SK-N-SH (cell line): ENCODE results near the gene PIP5K1C. TPM values are rescaled to one million over a fixed set of nuclear protein-coding genes. Genes with fewer than 3 reads are reported as not detected.

Experiments used
- CTCF ChIA-PET: fragments of 300-600, 350-600 bp; formaldehyde crosslinking; extraction: SDS; loops from one replicate; lab custom pipeline; 2021; lab: Yijun Ruan, JAX
- POLR2A ChIA-PET: fragments of 350-600 bp; sonication (Branson Sonifier 250); formaldehyde crosslinking; extraction: SDS; loops from one replicate; lab custom pipeline; 2020; ENCODE audit warnings: antibody characterized with exemption, inconsistent platforms; lab: Yijun Ruan, JAX
- DNase-seq: peaks from one replicate; pipeline ENCODE4 v3.0.0; 2012
- H2AFZ ChIP-seq: fragments of 200-600 bp; sonication (generic); 2 replicates; pipeline ENCODE4 v1.8.1; 2016; ENCODE audit warnings: antibody characterized with exemption, mild to moderate bottlenecking, low read depth
- H3F3A ChIP-seq: fragments of 200-600 bp; sonication (generic); replicated peaks from 2 replicates; pipeline ENCODE3; 2016; ENCODE audit warnings: antibody characterized with exemption, mild to moderate bottlenecking; ENCODE audit not compliant: insufficient read depth
- H3K27ac ChIP-seq, 2 experiments: fragments of 200-500 bp in 1 of 2; fragments of 200-600 bp in 1 of 2; sonication (Bioruptor generic) in 1 of 2; sonication (generic), shearing (Covaris generic) in 1 of 2; 2 replicates each; pipeline versions ENCODE4 v1.5.1 to v1.6.1; 2014 to 2016; ENCODE audit warnings: low read depth in 2 of 2, inconsistent platforms in 1 of 2, low read length in 1 of 2, mild to moderate bottlenecking in 1 of 2, mixed read lengths in 1 of 2
- H3K27me3 ChIP-seq: fragments of 200-600 bp; sonication (generic), shearing (Covaris generic); 2 replicates; pipeline ENCODE4 v1.6.1; 2016; ENCODE audit warnings: mixed run types; ENCODE audit not compliant: insufficient read depth
- H3K36me3 ChIP-seq, 2 experiments: fragments of 200-500 bp in 1 of 2; fragments of 200-600 bp in 1 of 2; sonication (Bioruptor generic) in 1 of 2; sonication (generic) in 1 of 2; replicated peaks in 1 of 2; 2 replicates each; pipeline versions ENCODE3 to v1.5.1; 2014 to 2016; ENCODE audit warnings: low read length in 1 of 2, mild to moderate bottlenecking in 1 of 2; ENCODE audit not compliant: insufficient read depth in 2 of 2, control insufficient read depth in 1 of 2
- H3K4me1 ChIP-seq, 2 experiments: fragments of 200-500 bp in 1 of 2; fragments of 200-600 bp in 1 of 2; sonication (Bioruptor generic) in 1 of 2; sonication (generic), shearing (Covaris generic) in 1 of 2; 2 replicates each; pipeline versions ENCODE4 v1.5.1 to v1.6.1; 2014 to 2016; ENCODE audit warnings: low read depth in 1 of 2, low read length in 1 of 2, mixed run types in 1 of 2; ENCODE audit not compliant: insufficient read depth in 2 of 2, control insufficient read depth in 1 of 2
- H3K4me2 ChIP-seq: fragments of 200-600 bp; sonication (generic), shearing (Covaris generic); 2 replicates; pipeline ENCODE4 v1.6.1; 2017; ENCODE audit warnings: mixed run types
- H3K4me3 ChIP-seq, 2 experiments: fragments of 200-500 bp in 1 of 2; fragments of 200-600 bp in 1 of 2; sonication (Bioruptor generic) in 1 of 2; sonication (generic), shearing (Covaris generic) in 1 of 2; 2 replicates each; pipeline versions ENCODE4 v1.5.1 to v1.8.1; 2014 to 2016; ENCODE audit warnings: low read depth in 2 of 2, inconsistent platforms in 1 of 2, low read length in 1 of 2, mild to moderate bottlenecking in 1 of 2, mixed read lengths in 1 of 2, moderate library complexity in 1 of 2
- H3K79me2 ChIP-seq: fragments of 200-600 bp; sonication (generic); 2 replicates; pipeline ENCODE4 v1.8.1; 2017; ENCODE audit warnings: mild to moderate bottlenecking; ENCODE audit not compliant: insufficient read depth
- H3K9ac ChIP-seq: fragments of 200-600 bp; sonication (generic); 2 replicates; pipeline ENCODE4 v1.6.1; 2017; ENCODE audit warnings: mixed run types
- H3K9me2 ChIP-seq: fragments of 200-600 bp; sonication (generic); 2 replicates; pipeline ENCODE4 v1.6.1; 2017; ENCODE audit warnings: mixed run types
- H3K9me3 ChIP-seq: fragments of 200-600 bp; sonication (generic); 2 replicates; pipeline ENCODE4 v1.6.1; 2017; ENCODE audit warnings: mixed run types, mild to moderate bottlenecking, moderate library complexity
- H4K20me1 ChIP-seq: fragments of 200-600 bp; sonication (generic); 2 replicates; pipeline ENCODE4 v1.6.1; 2017; ENCODE audit warnings: mild to moderate bottlenecking, mixed run types; ENCODE audit not compliant: insufficient read depth
- FOSL2 ChIP-seq: IDR thresholded peaks from 2 replicates; pipeline ENCODE4 v1.4.0; 2012; ENCODE audit warnings: low read depth, mild to moderate bottlenecking, moderate library complexity, borderline replicate concordance
- FOXM1 ChIP-seq: IDR thresholded peaks from 2 replicates; pipeline ENCODE4 v1.4.0; 2012; ENCODE audit warnings: low read depth, mild to moderate bottlenecking
- GABPA ChIP-seq: IDR thresholded peaks from 2 replicates; pipeline ENCODE4 v1.4.0; 2012; ENCODE audit warnings: low read depth, mild to moderate bottlenecking
- JUND ChIP-seq: IDR thresholded peaks from 2 replicates; pipeline ENCODE4 v1.4.0; 2012
- NFIC ChIP-seq: IDR thresholded peaks from 2 replicates; pipeline ENCODE4 v1.4.0; 2012; ENCODE audit warnings: borderline replicate concordance
- POLR2AphosphoS5 ChIP-seq: IDR thresholded peaks from 2 replicates; pipeline ENCODE4 v1.6.1; 2012; ENCODE audit warnings: low read depth, low read length
- RAD21 ChIP-seq: IDR thresholded peaks from 2 replicates; pipeline ENCODE4 v1.6.1; 2012; ENCODE audit warnings: mild to moderate bottlenecking, low read length
- SIN3A ChIP-seq: IDR thresholded peaks from 2 replicates; pipeline ENCODE4 v1.6.1; 2012; ENCODE audit warnings: low read depth, mild to moderate bottlenecking, low read length, moderate library complexity, borderline replicate concordance
- TCF12 ChIP-seq: IDR thresholded peaks from 2 replicates; pipeline ENCODE4 v1.4.0; 2012
- WGBS: methylation state at CpG from one replicate; pipeline ENCODE4 v1.1.6; 2017; ENCODE audit warnings: low lambda C conversion rate; 5-methylcytosine and 5-hydroxymethylcytosine counted together
- polyA plus RNA-seq, 3 experiments: library from polyadenylated mRNA; depleted of rRNA; stranded (reverse); fragments of >200 nt; gene quantifications; 2 replicates each; pipeline ENCODE4 v1.2.3, GENCODE V29; 2012
- TF ChIP-seq, protein P1 (sequence below): IDR thresholded peaks from 2 replicates; pipeline ENCODE4 v1.4.0; 2012; ENCODE audit warnings: low read depth
- TF ChIP-seq, protein P2 (sequence below): fragments of 200-600 bp; sonication (generic); IDR thresholded peaks from 2 replicates; pipeline ENCODE4 v1.6.1; 2017; ENCODE audit warnings: antibody characterized with exemption, mild to moderate bottlenecking, moderate library complexity
- TF ChIP-seq, protein P3 (sequence below): IDR thresholded peaks from 2 replicates; pipeline ENCODE4 v1.6.1; 2012; ENCODE audit warnings: mild to moderate bottlenecking, low read depth, low read length, moderate library complexity
- TF ChIP-seq, protein P4 (sequence below): IDR thresholded peaks from 2 replicates; pipeline ENCODE4 v1.4.0; 2012; ENCODE audit warnings: low read depth, borderline replicate concordance

PIP5K1C gene
- polyA plus RNA-seq, 1 of the 3 experiments (the other 2 are of a cell fraction): 12.3 TPM

DNA sequence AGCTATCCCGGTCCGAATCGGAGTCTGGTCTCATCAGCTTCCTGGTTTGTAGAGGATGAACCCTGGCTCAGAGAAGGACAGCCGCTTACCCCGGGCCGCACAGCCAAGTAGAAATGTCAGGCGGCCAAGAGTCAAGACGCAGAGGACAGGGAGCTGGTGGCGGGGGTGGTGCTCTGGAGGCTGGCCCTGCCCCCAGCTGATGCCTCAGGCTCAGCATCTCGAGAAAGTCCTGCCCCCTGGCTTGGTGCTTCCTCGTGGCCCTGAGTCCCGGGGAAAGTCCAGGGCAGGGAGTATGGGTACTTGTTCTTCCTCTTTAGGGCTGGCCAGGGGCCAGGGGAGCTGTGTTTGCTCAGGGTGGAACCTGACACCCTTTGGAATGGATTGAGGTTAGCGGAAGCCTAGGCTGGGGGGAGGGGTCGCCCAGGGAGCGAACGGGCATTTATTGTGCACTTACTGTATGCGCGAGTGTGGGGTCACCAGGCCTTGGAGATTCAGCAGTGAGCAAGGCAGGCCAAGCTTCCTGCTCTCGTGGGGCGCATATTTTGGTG, 10.1 kb upstream of the PIP5K1C start:
- Histone ChIP-seq H2AFZ (no peak overlapping the region), H3K4me1 (no peaks in the 10 kb centered on the region; a peak in 1 of 4 replicates), H3K4me2 (no peak overlapping the region), H3K4me3 (no peak overlapping the region), H3K27ac (no peak overlapping the region)
- WGBS: 25% methylated on average over 20 of the region's 20 CpGs
- CTCF ChIA-PET: interaction anchor here (0.7 to 4.6 kb wide), 7 partner anchors 9 to 166 kb away, joined by 3 to 27 read pairs (median 6); partner anchors contain the start of gene PIP5K1C
- TF ChIP-seq NFIC: no peak
- TF ChIP-seq, protein P1, sequence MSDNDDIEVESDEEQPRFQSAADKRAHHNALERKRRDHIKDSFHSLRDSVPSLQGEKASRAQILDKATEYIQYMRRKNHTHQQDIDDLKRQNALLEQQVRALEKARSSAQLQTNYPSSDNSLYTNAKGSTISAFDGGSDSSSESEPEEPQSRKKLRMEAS: 0 out of 2 replicates have a peak, but pooled peaks have one; percentile 21
- TF ChIP-seq TCF12: peak; percentile 21; the same call in 1 of the 2 replicates
- TF ChIP-seq GABPA: no peak
- TF ChIP-seq, all 33 proteins: peak for 2
- Histone ChIP-seq H3K9me3 (no peaks in the 10 kb centered on the region), H3K36me3 (no peaks in the 10 kb centered on the region), H3K9ac (no peak overlapping the region), H3K79me2 (no peaks in the 10 kb centered on the region), H4K20me1 (no peaks in the 10 kb centered on the region), H3F3A (no peaks in the 10 kb centered on the region), H3K9me2 (no peaks in the 10 kb centered on the region), H3K27me3 (peaks cover 27% of the 10 kb centered on the region)
- DNase-seq: peak; percentile 20
- POLR2A ChIA-PET: no interaction called here

DNA sequence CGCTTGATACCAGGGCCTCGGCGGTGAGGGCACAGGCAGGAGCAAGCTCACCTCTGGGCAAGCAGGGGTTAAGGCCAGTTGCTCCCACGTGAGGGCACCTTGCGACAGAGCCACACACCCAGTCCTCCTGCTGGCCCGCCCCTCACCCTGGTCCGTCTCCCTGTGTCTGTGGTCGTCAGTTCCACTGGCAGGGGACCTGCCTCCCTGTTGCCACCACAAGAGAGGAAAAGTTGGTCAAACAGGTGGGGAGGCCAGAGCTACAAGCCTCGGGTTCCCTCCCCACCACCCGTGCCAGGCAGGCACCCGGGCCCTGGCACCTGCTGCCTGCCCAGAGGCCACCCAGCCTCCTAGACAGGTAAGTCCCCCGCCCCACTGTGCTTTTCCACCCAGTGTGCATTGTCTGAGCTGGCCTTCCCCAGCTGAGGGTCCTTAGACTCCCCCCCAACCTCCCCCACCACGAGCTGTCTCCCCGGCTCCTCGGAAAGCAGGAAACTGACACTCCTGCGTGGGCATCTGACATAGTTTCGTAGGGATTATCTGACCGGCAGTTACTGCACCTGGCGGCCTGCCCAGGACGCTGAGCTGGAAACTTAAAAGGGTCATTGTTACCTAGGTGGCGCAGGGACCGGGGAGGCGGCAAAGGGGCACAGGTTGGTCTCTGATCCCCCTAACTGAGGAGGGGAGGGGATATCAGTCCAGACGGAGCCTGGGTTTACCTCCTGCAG, 8.1 kb upstream of the PIP5K1C start, which contains the start of gene TJP3:
TJP3 (plus strand) TSS at position 178 of the 725 bp plus-strand sequence. CDS start 20,049 bp downstream, outside the sequence.
- H3K9ac ChIP-seq: no peak within 1 kb of the TSS
- TF ChIP-seq, protein P2, sequence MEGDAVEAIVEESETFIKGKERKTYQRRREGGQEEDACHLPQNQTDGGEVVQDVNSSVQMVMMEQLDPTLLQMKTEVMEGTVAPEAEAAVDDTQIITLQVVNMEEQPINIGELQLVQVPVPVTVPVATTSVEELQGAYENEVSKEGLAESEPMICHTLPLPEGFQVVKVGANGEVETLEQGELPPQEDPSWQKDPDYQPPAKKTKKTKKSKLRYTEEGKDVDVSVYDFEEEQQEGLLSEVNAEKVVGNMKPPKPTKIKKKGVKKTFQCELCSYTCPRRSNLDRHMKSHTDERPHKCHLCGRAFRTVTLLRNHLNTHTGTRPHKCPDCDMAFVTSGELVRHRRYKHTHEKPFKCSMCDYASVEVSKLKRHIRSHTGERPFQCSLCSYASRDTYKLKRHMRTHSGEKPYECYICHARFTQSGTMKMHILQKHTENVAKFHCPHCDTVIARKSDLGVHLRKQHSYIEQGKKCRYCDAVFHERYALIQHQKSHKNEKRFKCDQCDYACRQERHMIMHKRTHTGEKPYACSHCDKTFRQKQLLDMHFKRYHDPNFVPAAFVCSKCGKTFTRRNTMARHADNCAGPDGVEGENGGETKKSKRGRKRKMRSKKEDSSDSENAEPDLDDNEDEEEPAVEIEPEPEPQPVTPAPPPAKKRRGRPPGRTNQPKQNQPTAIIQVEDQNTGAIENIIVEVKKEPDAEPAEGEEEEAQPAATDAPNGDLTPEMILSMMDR: no peak
- peak; percentile 42 for TF ChIP-seq NFIC
- TF ChIP-seq, all 33 proteins: peak for 1
- CTCF ChIA-PET: interaction anchor here (0.6 to 4.6 kb wide), 10 partner anchors 9 to 114 kb away, joined by 3 to 27 read pairs (median 8); no protein-coding TSS in a partner anchor
- no peaks in the 10 kb centered on the region for H3K9me2 ChIP-seq
- no peaks in the 10 kb centered on the region for H3F3A ChIP-seq
- peaks cover 28% of the 10 kb centered on the region for H3K27me3 ChIP-seq
- H3K27ac ChIP-seq: no peak within 1 kb of the TSS
- POLR2A ChIA-PET: no interaction called here
- DNase-seq: peak; percentile 35
- H3K4me2 ChIP-seq: no peak within 1 kb of the TSS
- 9% methylated on average over 14 of the region's 24 CpGs for WGBS
- H3K36me3 ChIP-seq: no peaks in the 10 kb centered on the region
- no peaks in the 10 kb centered on the region for H3K9me3 ChIP-seq
- H3K4me1 ChIP-seq: no peaks in the 10 kb centered on the region; a peak in 1 of 4 replicates
- H3K79me2 ChIP-seq: no peaks in the 10 kb centered on the region
- no peaks in the 10 kb centered on the region for H4K20me1 ChIP-seq
- no peak within 1 kb of the TSS for H3K4me3 ChIP-seq
- H2AFZ ChIP-seq: no peak within 1 kb of the TSS

DNA sequence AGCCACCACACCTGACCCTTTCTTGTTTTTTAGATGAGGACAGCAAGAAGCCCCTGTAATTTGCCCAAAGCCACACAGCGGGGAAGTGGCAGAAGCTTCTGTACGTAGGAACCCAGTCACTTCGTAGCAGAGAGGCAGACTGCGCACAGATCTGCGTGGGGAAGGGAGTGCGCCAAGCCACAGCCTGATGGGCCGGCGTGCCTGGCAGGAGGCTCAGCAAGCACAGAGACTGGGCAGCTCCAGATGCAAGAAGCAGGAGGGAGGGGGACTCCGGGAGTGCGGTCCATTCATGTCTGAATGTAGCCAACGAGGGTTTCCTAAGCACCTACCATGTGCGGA, 7.6 kb upstream of the PIP5K1C start:
- Histone ChIP-seq H3F3A (no peaks in the 10 kb centered on the region), H3K4me2 (no peak overlapping the region), H3K9me3 (no peaks in the 10 kb centered on the region), H3K4me1 (no peaks in the 10 kb centered on the region; a peak in 1 of 4 replicates), H3K27me3 (peaks cover 28% of the 10 kb centered on the region), H3K9ac (no peak overlapping the region), H3K4me3 (no peak overlapping the region), H3K36me3 (no peaks in the 10 kb centered on the region), H4K20me1 (no peaks in the 10 kb centered on the region), H3K9me2 (no peaks in the 10 kb centered on the region), H3K27ac (no peak overlapping the region), H2AFZ (no peak overlapping the region), H3K79me2 (no peaks in the 10 kb centered on the region)
- 43% methylated on average over 8 of the region's 12 CpGs for WGBS
- DNase-seq: peak; percentile 23
- ChIA-PET CTCF (interaction anchor here (0.6 to 4.6 kb wide), 12 partner anchors 9 to 163 kb away, joined by 3 to 27 read pairs (median 8); no protein-coding TSS in a partner anchor), POLR2A (no interaction called here)
- TF ChIP-seq POLR2AphosphoS5 (no peak), SIN3A (no peak), RAD21 (no peak), FOXM1 (no peak), NFIC (no peak), GABPA (no peak), FOSL2 (no peak), JUND (no peak)
- TF ChIP-seq, protein P3, sequence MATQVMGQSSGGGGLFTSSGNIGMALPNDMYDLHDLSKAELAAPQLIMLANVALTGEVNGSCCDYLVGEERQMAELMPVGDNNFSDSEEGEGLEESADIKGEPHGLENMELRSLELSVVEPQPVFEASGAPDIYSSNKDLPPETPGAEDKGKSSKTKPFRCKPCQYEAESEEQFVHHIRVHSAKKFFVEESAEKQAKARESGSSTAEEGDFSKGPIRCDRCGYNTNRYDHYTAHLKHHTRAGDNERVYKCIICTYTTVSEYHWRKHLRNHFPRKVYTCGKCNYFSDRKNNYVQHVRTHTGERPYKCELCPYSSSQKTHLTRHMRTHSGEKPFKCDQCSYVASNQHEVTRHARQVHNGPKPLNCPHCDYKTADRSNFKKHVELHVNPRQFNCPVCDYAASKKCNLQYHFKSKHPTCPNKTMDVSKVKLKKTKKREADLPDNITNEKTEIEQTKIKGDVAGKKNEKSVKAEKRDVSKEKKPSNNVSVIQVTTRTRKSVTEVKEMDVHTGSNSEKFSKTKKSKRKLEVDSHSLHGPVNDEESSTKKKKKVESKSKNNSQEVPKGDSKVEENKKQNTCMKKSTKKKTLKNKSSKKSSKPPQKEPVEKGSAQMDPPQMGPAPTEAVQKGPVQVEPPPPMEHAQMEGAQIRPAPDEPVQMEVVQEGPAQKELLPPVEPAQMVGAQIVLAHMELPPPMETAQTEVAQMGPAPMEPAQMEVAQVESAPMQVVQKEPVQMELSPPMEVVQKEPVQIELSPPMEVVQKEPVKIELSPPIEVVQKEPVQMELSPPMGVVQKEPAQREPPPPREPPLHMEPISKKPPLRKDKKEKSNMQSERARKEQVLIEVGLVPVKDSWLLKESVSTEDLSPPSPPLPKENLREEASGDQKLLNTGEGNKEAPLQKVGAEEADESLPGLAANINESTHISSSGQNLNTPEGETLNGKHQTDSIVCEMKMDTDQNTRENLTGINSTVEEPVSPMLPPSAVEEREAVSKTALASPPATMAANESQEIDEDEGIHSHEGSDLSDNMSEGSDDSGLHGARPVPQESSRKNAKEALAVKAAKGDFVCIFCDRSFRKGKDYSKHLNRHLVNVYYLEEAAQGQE: no peak
- TF ChIP-seq, protein P4, sequence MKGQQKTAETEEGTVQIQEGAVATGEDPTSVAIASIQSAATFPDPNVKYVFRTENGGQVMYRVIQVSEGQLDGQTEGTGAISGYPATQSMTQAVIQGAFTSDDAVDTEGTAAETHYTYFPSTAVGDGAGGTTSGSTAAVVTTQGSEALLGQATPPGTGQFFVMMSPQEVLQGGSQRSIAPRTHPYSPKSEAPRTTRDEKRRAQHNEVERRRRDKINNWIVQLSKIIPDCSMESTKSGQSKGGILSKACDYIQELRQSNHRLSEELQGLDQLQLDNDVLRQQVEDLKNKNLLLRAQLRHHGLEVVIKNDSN: no peak
